HEK293 (cell line): ENCODE data around the gene PSTPIP1.

Experiments
- CTCF ChIA-PET: fragments of 350-600 bp; formaldehyde crosslinking; extraction: SDS; loops from one replicate; lab custom pipeline; 2021; ENCODE audit warnings: antibody characterized with exemption; lab: Yijun Ruan, JAX
- POLR2A ChIA-PET: fragments of 300-600 bp; formaldehyde crosslinking; extraction: SDS; loops from one replicate; lab custom pipeline; 2020; ENCODE audit warnings: antibody characterized with exemption, inconsistent platforms; lab: Yijun Ruan, JAX
- H3K27ac ChIP-seq: fragments of 200-500 bp; sonication (Bioruptor generic); 2 replicates; pipeline ENCODE4 v1.5.1; 2014; ENCODE audit warnings: low read depth, low read length, control low read depth, inconsistent platforms; ENCODE audit errors: extremely low read depth
- H3K36me3 ChIP-seq, 2 experiments: fragments of 200-500 bp in 1 of 2; sonication (Bioruptor generic) in 1 of 2; 1 replicate in 1 of 2; 2 replicates in 1 of 2; pipeline ENCODE4 v1.5.1; 2014 to 2017; ENCODE audit warnings: inconsistent platforms in 2 of 2, low read length in 2 of 2; ENCODE audit not compliant: control insufficient read depth in 2 of 2, insufficient read depth in 1 of 2
- H3K4me1 ChIP-seq: fragments of 200-500 bp; sonication (Bioruptor generic); 2 replicates; pipeline ENCODE4 v1.5.1; 2014; ENCODE audit warnings: mild to moderate bottlenecking, low read length, inconsistent platforms; ENCODE audit not compliant: control insufficient read depth, insufficient read depth
- H3K4me3 ChIP-seq: 2 replicates; pipeline ENCODE4 v1.5.1; 2011; ENCODE audit warnings: low read depth, mild to moderate bottlenecking, control low read depth, low read length, moderate library complexity
- H3K9me3 ChIP-seq: fragments of 200-500 bp; sonication (Bioruptor generic); 2 replicates; pipeline ENCODE4 v1.5.1; 2014; ENCODE audit warnings: low read depth, low read length, inconsistent platforms; ENCODE audit not compliant: control insufficient read depth, insufficient read depth
- EGR2 ChIP-seq: fragments of 450-650 bp; formaldehyde crosslinking; IDR thresholded peaks from 2 replicates; pipeline ENCODE4 v1.5.1; 2016; ENCODE audit warnings: low read depth, missing biosample characterization, missing genetic modification characterization
- GLIS1 ChIP-seq: fragments of 450-650 bp; formaldehyde crosslinking; IDR thresholded peaks from 2 replicates; pipeline ENCODE4 v1.5.1; 2016; ENCODE audit warnings: missing biosample characterization, missing genetic modification characterization
- MZF1 ChIP-seq: fragments of 450-650 bp; formaldehyde crosslinking; IDR thresholded peaks from 2 replicates; pipeline ENCODE4 v1.5.1; 2017; ENCODE audit warnings: missing biosample characterization, missing genetic modification characterization, borderline replicate concordance
- REPIN1 ChIP-seq: fragments of 450-650 bp; formaldehyde crosslinking; IDR thresholded peaks from 2 replicates; pipeline ENCODE4 v1.5.1; 2017; ENCODE audit warnings: missing biosample characterization, missing genetic modification characterization, low read depth
- SCRT2 ChIP-seq: fragments of 450-650 bp; formaldehyde crosslinking; IDR thresholded peaks from 2 replicates; pipeline ENCODE4 v1.5.1; 2016; ENCODE audit warnings: missing biosample characterization, missing genetic modification characterization
- WT1 ChIP-seq: fragments of 450-650 bp; formaldehyde crosslinking; IDR thresholded peaks from 2 replicates; pipeline ENCODE4 v1.5.1; 2016; ENCODE audit warnings: missing biosample characterization, missing genetic modification characterization
- ZBTB48 ChIP-seq: fragments of 450-650 bp; formaldehyde crosslinking; IDR thresholded peaks from 2 replicates; pipeline ENCODE4 v1.5.1; 2016; ENCODE audit warnings: missing biosample characterization, missing genetic modification characterization
- ZBTB7A ChIP-seq: fragments of 450-650 bp; formaldehyde crosslinking; IDR thresholded peaks from 2 replicates; pipeline ENCODE4 v1.5.1; 2016; ENCODE audit warnings: low read depth, missing biosample characterization, missing genetic modification characterization
- ZNF146 ChIP-seq: fragments of 450-650 bp; formaldehyde crosslinking; IDR thresholded peaks from 2 replicates; pipeline ENCODE4 v1.5.1; 2016; ENCODE audit warnings: missing biosample characterization, missing genetic modification characterization
- ZNF169 ChIP-seq: fragments of 450-650 bp; formaldehyde crosslinking; IDR thresholded peaks from 2 replicates; pipeline ENCODE4 v1.5.1; 2016; ENCODE audit warnings: missing biosample characterization, missing genetic modification characterization
- ZNF175 ChIP-seq: fragments of 450-650 bp; formaldehyde crosslinking; IDR thresholded peaks from 2 replicates; pipeline ENCODE4 v1.5.1; 2016; ENCODE audit warnings: missing biosample characterization, missing genetic modification characterization
- ZNF214 ChIP-seq: fragments of 450-650 bp; formaldehyde crosslinking; IDR thresholded peaks from 2 replicates; pipeline ENCODE4 v1.5.1; 2017; ENCODE audit warnings: missing biosample characterization, mild to moderate bottlenecking, missing genetic modification characterization, borderline replicate concordance
- ZNF223 ChIP-seq: fragments of 450-650 bp; formaldehyde crosslinking; IDR thresholded peaks from 2 replicates; pipeline ENCODE4 v1.5.1; 2016; ENCODE audit warnings: missing biosample characterization, missing genetic modification characterization
- ZNF248 ChIP-seq: fragments of 450-650 bp; formaldehyde crosslinking; IDR thresholded peaks from 2 replicates; pipeline ENCODE4 v1.5.1; 2017; ENCODE audit warnings: missing biosample characterization, missing genetic modification characterization
- ZNF335 ChIP-seq: fragments of 450-650 bp; formaldehyde crosslinking; conservative IDR thresholded peaks from 2 replicates; pipeline ENCODE4 v1.5.1; 2016; ENCODE audit warnings: missing biosample characterization, missing genetic modification characterization
- ZNF354C ChIP-seq: fragments of 450-650 bp; formaldehyde crosslinking; IDR thresholded peaks from 2 replicates; pipeline ENCODE4 v1.5.1; 2016; ENCODE audit warnings: missing biosample characterization, missing genetic modification characterization, low read depth, borderline replicate concordance
- ZNF544 ChIP-seq: fragments of 450-650 bp; formaldehyde crosslinking; IDR thresholded peaks from 2 replicates; pipeline ENCODE4 v1.5.0; 2017; ENCODE audit warnings: missing biosample characterization, missing genetic modification characterization
- ZNF621 ChIP-seq: fragments of 450-650 bp; formaldehyde crosslinking; IDR thresholded peaks from 2 replicates; pipeline ENCODE4 v1.5.1; 2017; ENCODE audit warnings: missing biosample characterization, missing genetic modification characterization
- ZNF623 ChIP-seq: fragments of 450-650 bp; formaldehyde crosslinking; IDR thresholded peaks from 2 replicates; pipeline ENCODE4 v1.5.1; 2016; ENCODE audit warnings: missing biosample characterization, missing genetic modification characterization
- ZNF654 ChIP-seq: fragments of 450-650 bp; formaldehyde crosslinking; IDR thresholded peaks from 2 replicates; pipeline ENCODE4 v1.5.1; 2016; ENCODE audit warnings: low read depth, missing biosample characterization, missing genetic modification characterization
- ZNF792 ChIP-seq: fragments of 450-650 bp; formaldehyde crosslinking; IDR thresholded peaks from 2 replicates; pipeline ENCODE4 v1.5.1; 2016; ENCODE audit warnings: missing biosample characterization, missing genetic modification characterization
- TF ChIP-seq, protein P1 (sequence below): fragments of 450-650 bp; formaldehyde crosslinking; IDR thresholded peaks from 2 replicates; pipeline ENCODE4 v1.5.1; 2016; ENCODE audit warnings: missing biosample characterization, missing genetic modification characterization
- TF ChIP-seq, protein P2 (sequence below): fragments of 450-650 bp; formaldehyde crosslinking; IDR thresholded peaks from 2 replicates; pipeline ENCODE4 v1.5.1; 2016; ENCODE audit warnings: missing biosample characterization, missing genetic modification characterization
- TF ChIP-seq, protein P3 (sequence below): fragments of 450-650 bp; formaldehyde crosslinking; optimal IDR thresholded peaks from 2 replicates; pipeline ENCODE3; 2016; ENCODE audit warnings: missing biosample characterization, mild to moderate bottlenecking, missing genetic modification characterization
- TF ChIP-seq, protein P4 (sequence below): fragments of 450-650 bp; IDR thresholded peaks from 2 replicates; pipeline ENCODE4 v1.5.1; 2018; ENCODE audit warnings: missing biosample characterization, mild to moderate bottlenecking, missing genetic modification characterization
- TF ChIP-seq, protein P5 (sequence below): fragments of 450-650 bp; formaldehyde crosslinking; IDR thresholded peaks from 2 replicates; pipeline ENCODE4 v1.5.1; 2016; ENCODE audit warnings: missing biosample characterization, missing genetic modification characterization

Gene PSTPIP1

DNA sequence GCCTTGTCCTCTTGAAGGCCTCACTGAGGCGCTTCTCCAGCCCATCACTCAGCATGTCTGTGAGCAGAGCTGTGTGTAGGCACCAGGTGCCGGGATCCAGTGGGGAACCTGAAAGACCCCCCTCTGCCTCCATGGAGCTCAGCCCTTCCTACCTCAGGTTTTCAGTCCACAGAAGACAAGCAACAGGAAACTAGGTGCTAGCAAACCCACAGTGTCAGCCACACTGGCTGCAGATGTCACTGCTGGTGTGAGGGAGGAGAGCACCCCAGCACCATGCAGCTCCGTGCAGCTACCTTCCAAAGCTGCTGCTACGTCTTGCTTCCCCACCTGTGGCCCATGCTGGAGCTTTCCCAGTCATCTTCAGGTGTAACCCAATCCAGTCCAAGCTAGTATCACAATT is 17.9 kb downstream of the PSTPIP1 start (continued):
- no peak for TF ChIP-seq ZNF335 (tag by site-specific recombination)

DNA sequence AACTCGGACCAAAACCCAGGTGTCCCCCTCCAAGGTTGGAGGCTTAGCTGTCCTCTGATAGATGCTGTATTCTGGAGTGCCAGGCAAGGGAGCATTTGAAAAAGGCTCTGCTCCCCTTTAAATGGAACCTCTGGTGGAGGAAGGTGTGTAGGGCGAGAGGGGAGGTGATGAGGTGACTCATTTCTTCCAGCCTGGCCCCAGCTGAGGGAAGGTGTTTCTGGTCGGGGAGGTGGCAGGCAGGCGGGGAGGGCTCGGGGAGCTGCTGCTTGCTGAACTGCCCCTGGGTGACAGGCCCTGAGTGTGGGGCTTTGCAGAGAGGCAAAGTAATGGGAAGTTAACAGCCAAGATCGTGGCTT is 18.8 kb downstream of the PSTPIP1 start:
- H3K27ac ChIP-seq, result no peak overlapping the region
- H3K4me1 ChIP-seq, result no peaks in the 10 kb centered on the region
- H3K4me3 ChIP-seq, result no peak overlapping the region
- no peaks in the 10 kb centered on the region for H3K9me3 ChIP-seq
- H3K36me3 ChIP-seq, result no peaks in the 10 kb centered on the region
- ChIA-PET POLR2A (no interaction called here), CTCF (interaction anchor here (1.0 kb wide), 1 partner anchor 10 kb away, joined by 4 read pairs; no protein-coding TSS in a partner anchor)
- TF ChIP-seq ZNF354C (tag by site-specific recombination), result no peak
- TF ChIP-seq ZNF621 (tag by site-specific recombination), result no peak
- TF ChIP-seq, protein P1, sequence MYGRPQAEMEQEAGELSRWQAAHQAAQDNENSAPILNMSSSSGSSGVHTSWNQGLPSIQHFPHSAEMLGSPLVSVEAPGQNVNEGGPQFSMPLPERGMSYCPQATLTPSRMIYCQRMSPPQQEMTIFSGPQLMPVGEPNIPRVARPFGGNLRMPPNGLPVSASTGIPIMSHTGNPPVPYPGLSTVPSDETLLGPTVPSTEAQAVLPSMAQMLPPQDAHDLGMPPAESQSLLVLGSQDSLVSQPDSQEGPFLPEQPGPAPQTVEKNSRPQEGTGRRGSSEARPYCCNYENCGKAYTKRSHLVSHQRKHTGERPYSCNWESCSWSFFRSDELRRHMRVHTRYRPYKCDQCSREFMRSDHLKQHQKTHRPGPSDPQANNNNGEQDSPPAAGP (tag by site-specific recombination), result peak; percentile 76
- no peak for TF ChIP-seq ZBTB7A (tag by site-specific recombination)
- TF ChIP-seq ZNF175, result no peak
- no peak for TF ChIP-seq MZF1
- TF ChIP-seq EGR2, result no peak
- TF ChIP-seq, protein P2, sequence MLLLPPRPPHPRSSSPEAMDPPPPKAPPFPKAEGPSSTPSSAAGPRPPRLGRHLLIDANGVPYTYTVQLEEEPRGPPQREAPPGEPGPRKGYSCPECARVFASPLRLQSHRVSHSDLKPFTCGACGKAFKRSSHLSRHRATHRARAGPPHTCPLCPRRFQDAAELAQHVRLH (tag by site-specific recombination), result no peak
- peak; percentile 43; the same call in 1 of the 2 replicates for TF ChIP-seq GLIS1
- TF ChIP-seq WT1, result peak; percentile 70; the same call in 1 of the 2 replicates
- TF ChIP-seq REPIN1 (tag by site-specific recombination), result no peak
- no peak for TF ChIP-seq ZNF214 (tag by site-specific recombination)
- TF ChIP-seq ZBTB48 (tag by site-specific recombination), result peak; percentile 26; the same call in 1 of the 2 replicates

DNA sequence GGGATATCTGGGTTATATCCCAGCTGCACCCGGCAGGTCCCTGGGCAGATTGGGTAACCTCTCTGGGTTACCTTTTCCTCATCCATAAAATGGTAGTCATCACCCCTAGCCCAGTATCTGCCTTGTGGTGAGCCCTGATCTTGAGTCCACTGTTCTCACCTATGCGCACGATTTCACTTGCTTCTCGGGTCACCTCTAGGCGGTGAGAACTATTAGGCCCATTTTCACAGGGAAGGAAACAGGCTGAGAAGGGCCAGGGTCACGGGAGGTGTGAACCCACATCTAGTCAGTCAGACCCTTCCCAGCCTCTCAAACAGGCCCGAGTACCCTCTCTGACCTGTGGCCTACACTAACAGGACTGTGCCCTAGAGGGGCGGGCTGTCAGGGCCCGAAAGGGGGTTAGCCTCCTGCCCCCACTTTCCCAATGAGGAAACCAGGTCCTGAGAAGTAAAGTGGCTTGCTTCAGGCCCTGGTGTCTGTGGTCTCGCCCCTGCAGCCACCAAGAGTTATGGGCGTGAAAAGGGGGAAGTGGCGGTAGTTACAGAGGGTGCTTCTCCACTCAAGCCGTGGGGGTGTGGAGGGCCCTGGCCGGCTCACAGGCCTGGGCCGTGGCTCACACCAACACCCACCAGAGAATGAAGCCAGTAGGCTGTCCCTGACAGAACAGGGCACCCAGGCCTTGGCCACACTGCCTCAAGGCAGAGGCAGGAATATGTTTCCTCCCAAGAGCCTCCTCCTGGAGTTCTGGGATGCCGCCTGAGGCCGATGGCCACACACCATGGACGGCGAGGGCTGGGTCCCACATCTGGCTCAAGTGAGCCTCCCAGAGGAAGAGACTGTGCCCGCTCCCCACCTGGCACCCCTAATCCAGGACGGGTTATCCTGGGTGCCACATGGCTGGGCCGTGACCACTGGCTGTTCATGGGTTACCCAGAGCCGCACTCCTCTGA is 19.5 kb downstream of the PSTPIP1 start:
- ChIA-PET CTCF (interaction anchor here (0.8 to 1.0 kb wide), 2 partner anchors 9 to 41 kb away, joined by 3 to 4 read pairs; no protein-coding TSS in a partner anchor), POLR2A (no interaction called here)
- Histone ChIP-seq H3K27ac (no peak overlapping the region), H3K4me1 (no peaks in the 10 kb centered on the region), H3K4me3 (no peak overlapping the region), H3K9me3 (no peaks in the 10 kb centered on the region), H3K36me3 (no peaks in the 10 kb centered on the region)
- TF ChIP-seq ZNF623 (tag by site-specific recombination) (no peak), ZNF792 (no peak), ZNF223 (no peak), ZNF544 (tag by site-specific recombination) (no peak), ZNF169 (no peak), ZNF146 (tag by site-specific recombination) (no peak), ZNF654 (no peak), ZNF248 (tag by site-specific recombination) (no peak), SCRT2 (tag by site-specific recombination) (no peak)
- TF ChIP-seq, protein P3, sequence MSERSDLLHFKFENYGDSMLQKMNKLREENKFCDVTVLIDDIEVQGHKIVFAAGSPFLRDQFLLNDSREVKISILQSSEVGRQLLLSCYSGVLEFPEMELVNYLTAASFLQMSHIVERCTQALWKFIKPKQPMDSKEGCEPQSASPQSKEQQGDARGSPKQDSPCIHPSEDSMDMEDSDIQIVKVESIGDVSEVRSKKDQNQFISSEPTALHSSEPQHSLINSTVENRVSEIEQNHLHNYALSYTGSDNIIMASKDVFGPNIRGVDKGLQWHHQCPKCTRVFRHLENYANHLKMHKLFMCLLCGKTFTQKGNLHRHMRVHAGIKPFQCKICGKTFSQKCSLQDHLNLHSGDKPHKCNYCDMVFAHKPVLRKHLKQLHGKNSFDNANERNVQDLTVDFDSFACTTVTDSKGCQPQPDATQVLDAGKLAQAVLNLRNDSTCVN (tag by site-specific recombination), result no peak
- TF ChIP-seq, protein P4, sequence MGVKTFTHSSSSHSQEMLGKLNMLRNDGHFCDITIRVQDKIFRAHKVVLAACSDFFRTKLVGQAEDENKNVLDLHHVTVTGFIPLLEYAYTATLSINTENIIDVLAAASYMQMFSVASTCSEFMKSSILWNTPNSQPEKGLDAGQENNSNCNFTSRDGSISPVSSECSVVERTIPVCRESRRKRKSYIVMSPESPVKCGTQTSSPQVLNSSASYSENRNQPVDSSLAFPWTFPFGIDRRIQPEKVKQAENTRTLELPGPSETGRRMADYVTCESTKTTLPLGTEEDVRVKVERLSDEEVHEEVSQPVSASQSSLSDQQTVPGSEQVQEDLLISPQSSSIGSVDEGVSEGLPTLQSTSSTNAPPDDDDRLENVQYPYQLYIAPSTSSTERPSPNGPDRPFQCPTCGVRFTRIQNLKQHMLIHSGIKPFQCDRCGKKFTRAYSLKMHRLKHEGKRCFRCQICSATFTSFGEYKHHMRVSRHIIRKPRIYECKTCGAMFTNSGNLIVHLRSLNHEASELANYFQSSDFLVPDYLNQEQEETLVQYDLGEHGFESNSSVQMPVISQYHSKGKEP (tag by site-specific recombination), result no peak
- TF ChIP-seq, protein P5, sequence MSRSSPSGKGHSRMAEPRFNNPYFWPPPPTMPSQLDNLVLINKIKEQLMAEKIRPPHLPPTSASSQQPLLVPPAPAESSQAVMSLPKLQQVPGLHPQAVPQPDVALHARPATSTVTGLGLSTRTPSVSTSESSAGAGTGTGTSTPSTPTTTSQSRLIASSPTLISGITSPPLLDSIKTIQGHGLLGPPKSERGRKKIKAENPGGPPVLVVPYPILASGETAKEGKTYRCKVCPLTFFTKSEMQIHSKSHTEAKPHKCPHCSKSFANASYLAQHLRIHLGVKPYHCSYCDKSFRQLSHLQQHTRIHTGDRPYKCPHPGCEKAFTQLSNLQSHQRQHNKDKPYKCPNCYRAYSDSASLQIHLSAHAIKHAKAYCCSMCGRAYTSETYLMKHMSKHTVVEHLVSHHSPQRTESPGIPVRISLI, result no peak
